Thyroid gland (tissue), 4 donors: Measurements from ENCODE around the gene KLK2. TPM values are rescaled to one million over a fixed set of nuclear protein-coding genes. Genes with fewer than 3 reads are reported as not detected.

Experiments
- DNase-seq, 2 donors: peaks; one replicate each; pipeline ENCODE4 v3.0.0-alpha.2; 2019
- H3K27ac ChIP-seq, 3 donors: fragments of 200-600 bp; sonication (generic); 1 replicate in 2 of 3; 2 replicates in 1 of 3; pipeline ENCODE4 v1.5.1; 2016 to 2019; ENCODE audit warnings: mild to moderate bottlenecking in 1 of 3, moderate library complexity in 1 of 3
- H3K27me3 ChIP-seq: fragments of 200-600 bp; sonication (generic); one replicate; pipeline ENCODE4 v1.5.1; 2019
- H3K36me3 ChIP-seq, 2 donors: fragments of 200-600 bp; sonication (generic); one replicate each; pipeline ENCODE4 v1.5.1; 2016 to 2019
- H3K4me1 ChIP-seq, 2 donors: fragments of 200-600 bp; sonication (generic); one replicate each; pipeline ENCODE4 v1.5.1; 2017 to 2019
- H3K4me3 ChIP-seq, 3 donors: fragments of 200-600 bp; sonication (generic); replicated peaks in 1 of 3; 1 replicate in 2 of 3; 2 replicates in 1 of 3; pipeline ENCODE4 v1.5.1; 2016; ENCODE audit warnings: mild to moderate bottlenecking in 1 of 3
- H3K9me3 ChIP-seq: fragments of 200-600 bp; sonication (generic); one replicate; pipeline ENCODE4 v1.5.1; 2017
- CTCF ChIP-seq, 6 experiments: fragments of 200-600 bp in 3 of 6; fragments of 450-650 bp in 3 of 6; sonication (generic) in 3 of 6; IDR thresholded peaks; one replicate each; pipeline ENCODE4 v1.5.1; 2016 to 2019; ENCODE audit warnings: antibody characterized with exemption in 6 of 6, mild to moderate bottlenecking in 2 of 6, inconsistent platforms in 1 of 6, moderate library complexity in 1 of 6
- POLR2A ChIP-seq, 2 donors: fragments of 450-650 bp; IDR thresholded peaks; one replicate each; pipeline ENCODE4 v1.6.1; 2017; ENCODE audit warnings: antibody characterized with exemption in 2 of 2, mild to moderate bottlenecking in 2 of 2, moderate library complexity in 1 of 2
- WGBS, 2 donors: methylation state at CpG; one replicate each; pipeline ENCODE4 v1.1.5; 2017; 5-methylcytosine and 5-hydroxymethylcytosine counted together
- intact Hi-C: fragments of 100-400 bp; cut with DNase I; formaldehyde crosslinking; loops from one replicate; pipeline ENCODE4 v1.15.1; 2023
- total RNA-seq, 4 donors: library from RNA; depleted of rRNA; stranded (reverse); fragments of >200 nt; gene quantifications; one replicate each; pipeline ENCODE4 v1.2.3, GENCODE V29; 2016

Gene KLK2
- total RNA-seq, 4 donors from 2014 or later, result 2.8 to 11.0 (median 5.0) TPM

DNA sequence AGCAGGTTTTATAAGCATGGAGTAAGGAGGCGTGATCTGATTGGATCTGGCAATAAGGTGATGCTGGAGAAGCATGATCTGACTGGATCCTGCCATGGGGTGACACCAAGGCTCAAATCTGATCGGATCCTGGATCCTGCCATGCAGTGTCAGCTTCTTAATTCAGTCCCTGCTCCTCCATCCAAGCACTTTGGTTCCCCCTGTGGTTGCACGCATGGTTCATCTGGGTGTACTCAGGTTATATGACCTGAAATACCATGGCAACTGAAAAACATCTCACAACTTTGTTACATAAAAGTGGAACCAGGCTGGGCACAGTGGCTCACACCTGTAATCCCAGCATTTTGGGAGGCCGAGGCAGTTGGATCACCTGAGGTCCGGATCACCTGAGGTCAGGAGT, 55.6 kb downstream of the KLK2 start:
- Histone ChIP-seq H3K27me3 (no peaks in the 10 kb centered on the region), H3K9me3 (no peaks in the 10 kb centered on the region), H3K27ac (no peak overlapping the region), H3K4me3 (no peak overlapping the region), H3K4me1 (peaks cover 0 to 3% of the 10 kb centered on the region in 2 donors), H3K36me3 (no peaks in the 10 kb centered on the region)
- WGBS, 2 donors, result 72 to 81% methylated on average over 5 of the region's 5 CpGs
- no peak for TF ChIP-seq POLR2A (IDR thresholded peaks at IDR 0.05)
- no peak for TF ChIP-seq CTCF (IDR thresholded peaks at IDR 0.05)
- no peak for DNase-seq
- intact Hi-C loops, result no loop called here

Other genes starting within 250 kb of the KLK2 start
- 1 to 10 TPM in 2 of 4 donors, under 1 TPM in 1, not detected in 1; 0.67 to 1.4 (median 1.3) TPM for gene SYT3, start 233.6 kb upstream of the KLK2 start, total RNA-seq
- gene C19orf81, start 224.0 kb upstream of the KLK2 start, total RNA-seq, result 1 to 10 TPM in 1 of 4 donors, not detected in 3; 1.7 TPM
- gene SHANK1, start 153.6 kb upstream of the KLK2 start, total RNA-seq, result under 1 TPM in 2 of 4 donors, not detected in 2; 0.10 to 0.45 TPM
- gene CLEC11A, start 150.1 kb upstream of the KLK2 start, total RNA-seq, result 10 to 100 TPM in 1 of 4 donors, 1 to 10 TPM in 3; 5.0 to 16.0 (median 8.9) TPM
- not detected for gene GPR32, start 103.0 kb upstream of the KLK2 start, total RNA-seq
- not detected for gene ACP4, start 83.0 kb upstream of the KLK2 start, total RNA-seq
- 1 to 10 TPM in 2 of 4 donors, under 1 TPM in 1, not detected in 1; 0.67 to 6.6 (median 6.1) TPM for gene KLK1, start 49.7 kb upstream of the KLK2 start, total RNA-seq
- gene KLK15, start 39.9 kb upstream of the KLK2 start, total RNA-seq, result 1 to 10 TPM in 2 of 4 donors, under 1 TPM in 1, not detected in 1; 0.81 to 2.8 (median 1.8) TPM
- gene KLK3, start 18.5 kb upstream of the KLK2 start, total RNA-seq, result 1 to 10 TPM in 1 of 4 donors, under 1 TPM in 1, not detected in 2; 0.54 to 1.3 TPM
- 1 to 10 TPM in 3 of 4 donors, not detected in 1; 1.1 to 3.1 (median 1.9) TPM for gene KLK4, start 38.0 kb downstream of the KLK2 start, total RNA-seq
- gene KLK5, start 79.6 kb downstream of the KLK2 start, total RNA-seq, result under 1 TPM in 1 of 4 donors, not detected in 3; 0.44 TPM
- not detected for gene KLK6, start 96.2 kb downstream of the KLK2 start, total RNA-seq
- gene KLK7, start 110.5 kb downstream of the KLK2 start, total RNA-seq, result under 1 TPM in 2 of 4 donors, not detected in 2; 0.34 to 0.89 TPM
- gene KLK8, start 128.2 kb downstream of the KLK2 start, total RNA-seq, result under 1 TPM in 1 of 4 donors, not detected in 3; 0.78 TPM
- gene KLK10, start 146.3 kb downstream of the KLK2 start, total RNA-seq, result under 1 TPM in 1 of 4 donors, not detected in 3; 0.63 TPM
- gene KLK11, start 153.2 kb downstream of the KLK2 start, total RNA-seq, result under 1 TPM in 2 of 4 donors, not detected in 2; 0.40 to 0.93 TPM
- not detected for gene KLK12, start 161.6 kb downstream of the KLK2 start, total RNA-seq
- under 1 TPM in 2 of 4 donors, not detected in 2; 0.22 to 0.73 TPM for gene KLK13, start 191.7 kb downstream of the KLK2 start, total RNA-seq
- not detected for gene KLK14, start 209.4 kb downstream of the KLK2 start, total RNA-seq
- 10 to 100 TPM in 2 of 4 donors, 1 to 10 TPM in 2; 7.5 to 13.6 (median 9.3) TPM for gene CTU1, start 235.0 kb downstream of the KLK2 start, total RNA-seq